Middle frontal gyrus (tissue), 1 donor: ENCODE results near the gene ZNF318.
A peak's percentile ranks its signal among the peaks of the same experiment; 100 is the strongest.
"Not testable (repeated sequence)": the region's sequence is repeated elsewhere in the genome, so short reads cannot be mapped to it uniquely, and the experiment has no call there.

Experiments
- DNase-seq: peaks from one replicate; pipeline ENCODE4 v3.0.0-alpha.2; 2015; ENCODE audit warnings: low spot score; ENCODE audit errors: extremely low spot score

The ZNF318 gene

DNA sequence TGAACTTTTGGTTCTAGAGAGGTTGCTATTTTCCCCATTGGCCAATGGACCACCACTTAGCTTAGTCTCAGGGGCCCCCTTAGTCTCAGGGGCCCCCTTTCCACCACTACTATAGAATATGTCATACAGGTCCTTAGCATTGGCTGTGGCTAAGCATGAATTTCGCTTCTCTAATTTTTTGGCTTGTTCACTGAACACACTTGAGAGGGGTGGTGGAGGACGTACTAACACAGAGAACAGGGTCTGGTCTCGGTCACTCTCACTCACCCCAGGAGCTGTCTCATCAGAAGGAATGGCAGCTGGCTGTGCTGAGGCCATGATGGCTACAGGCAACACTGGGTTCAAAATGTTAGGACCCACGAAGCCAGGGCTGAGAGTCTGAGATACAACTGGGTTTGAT, 30.3 kb downstream of the ZNF318 start:
- no peak for DNase-seq

DNA sequence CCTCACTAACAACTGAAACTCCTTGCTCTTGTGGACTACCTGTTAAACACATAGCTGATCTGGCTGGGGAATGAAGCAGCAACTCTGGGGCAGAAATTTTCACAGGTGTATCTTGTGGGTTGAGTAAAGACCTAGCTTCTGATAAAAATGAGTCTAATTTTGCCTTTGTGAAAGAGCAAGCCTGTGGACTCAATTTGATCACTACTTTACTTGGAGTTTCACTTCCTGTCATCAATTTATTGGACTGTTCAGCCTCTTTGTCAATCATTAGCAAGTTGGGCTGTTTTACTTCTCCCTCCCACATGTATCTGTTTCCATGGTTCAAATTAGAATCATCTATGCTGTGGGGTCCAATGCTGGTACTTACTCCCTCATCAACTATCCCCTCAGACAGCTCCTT, 31.2 kb downstream of the ZNF318 start:
- no peak for DNase-seq

DNA sequence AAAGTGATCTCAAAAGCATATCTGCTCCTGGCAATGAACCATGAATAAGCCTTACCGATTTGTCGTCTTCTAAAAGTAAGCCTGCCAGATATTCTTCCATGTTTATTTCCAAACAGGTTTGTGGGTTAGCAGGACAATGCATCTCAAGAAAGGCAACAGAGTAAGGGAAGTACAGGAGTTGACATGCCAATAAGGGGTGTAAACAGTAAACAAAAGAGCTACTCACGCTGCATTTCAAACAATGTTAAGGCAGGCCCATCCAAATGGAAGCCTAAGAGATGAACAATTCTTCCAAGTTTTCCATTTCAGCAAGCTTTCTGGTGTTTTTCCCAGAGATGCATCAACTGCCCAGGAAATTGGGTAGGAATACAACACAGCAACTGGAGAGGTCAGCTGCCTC, 33.1 kb downstream of the ZNF318 start:
- no peak for DNase-seq

DNA sequence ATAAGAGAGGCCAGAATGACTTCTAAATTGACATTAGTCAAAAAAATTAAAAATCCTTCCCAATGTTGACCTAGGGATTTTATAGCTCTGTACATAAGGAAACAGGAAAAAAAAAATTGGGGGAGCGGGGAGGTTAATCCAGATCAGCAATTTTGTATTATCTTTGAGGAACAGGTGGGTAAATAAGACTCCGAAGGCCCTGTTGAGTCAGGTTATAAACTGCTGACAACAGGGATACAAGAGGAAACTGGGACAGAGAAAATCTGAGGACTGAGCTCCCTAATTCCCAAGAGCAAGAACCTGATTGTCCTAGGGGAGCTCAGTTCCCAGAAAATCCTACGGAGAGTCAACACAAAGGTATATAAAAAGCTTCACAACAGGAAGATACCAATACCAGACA, 34.0 kb downstream of the ZNF318 start:
- no peak for DNase-seq

DNA sequence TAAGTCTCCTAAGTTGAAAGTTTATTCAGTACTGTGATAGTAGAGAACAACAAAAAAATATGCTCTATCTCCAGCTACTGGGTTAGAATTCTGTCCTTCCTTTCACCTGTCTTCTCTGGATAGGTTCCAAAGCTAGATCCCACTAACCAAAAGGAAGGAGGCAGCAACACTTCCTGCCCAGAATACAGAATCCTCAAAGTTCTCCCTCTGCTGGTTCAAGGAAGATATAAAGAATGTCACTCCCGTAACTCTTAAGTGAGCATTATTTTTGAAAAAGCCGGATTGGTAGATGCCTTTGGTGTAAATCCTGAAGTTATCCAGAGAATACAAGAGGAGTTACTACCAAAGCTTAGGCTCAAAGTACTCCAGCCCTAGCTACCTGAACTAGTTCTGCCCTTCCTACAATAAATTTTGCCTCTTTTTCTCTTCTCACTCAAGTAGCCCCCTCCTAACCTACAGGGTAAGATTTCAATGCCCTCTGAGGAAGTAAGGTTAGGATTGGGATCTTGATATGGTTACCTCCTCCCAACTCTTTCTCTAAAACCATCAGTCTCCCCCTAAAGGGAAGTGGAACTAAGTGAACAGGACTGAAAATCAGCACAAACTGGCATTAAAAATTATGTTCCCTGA, 34.9 kb downstream of the ZNF318 start:
- DNase-seq = no peak

DNA sequence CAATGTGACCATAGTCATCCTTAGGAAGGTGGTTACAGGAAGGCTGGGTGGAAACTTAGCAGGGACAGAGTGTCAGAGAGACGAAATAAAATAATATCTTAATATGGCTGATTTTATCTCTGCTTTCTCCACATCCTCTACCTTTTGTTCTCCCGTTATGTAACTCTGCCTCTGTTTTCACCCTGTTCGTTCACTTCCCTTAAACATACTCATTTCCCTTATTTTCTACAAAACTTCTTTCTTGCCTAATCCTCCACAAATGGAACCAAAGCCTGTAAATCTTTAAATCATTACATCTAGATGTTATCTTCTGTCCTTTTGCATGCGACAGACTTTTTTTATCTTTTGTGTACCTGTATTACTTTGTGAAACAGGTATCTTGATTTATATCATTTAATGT, 37.6 kb downstream of the ZNF318 start:
- DNase-seq = no peak

DNA sequence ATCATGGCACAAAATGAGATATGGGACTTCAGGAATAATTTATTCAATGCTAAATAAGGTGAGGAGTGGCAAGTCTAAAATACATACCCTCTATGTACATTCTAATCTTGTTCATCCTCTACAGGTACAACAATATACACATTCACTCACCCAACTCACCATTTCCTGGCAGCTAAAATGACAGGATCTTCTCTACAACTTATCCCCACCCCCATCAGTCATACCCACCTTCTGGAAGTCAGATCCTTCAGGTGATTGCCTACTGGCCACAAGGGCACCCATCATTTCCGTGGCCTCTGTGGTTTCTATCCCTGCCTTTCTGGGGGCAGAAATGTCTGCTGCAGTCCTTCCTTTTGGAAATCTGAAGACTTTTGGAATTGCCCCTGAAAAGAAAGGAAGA, 38.0 kb downstream of the ZNF318 start:
- no peak for DNase-seq

DNA sequence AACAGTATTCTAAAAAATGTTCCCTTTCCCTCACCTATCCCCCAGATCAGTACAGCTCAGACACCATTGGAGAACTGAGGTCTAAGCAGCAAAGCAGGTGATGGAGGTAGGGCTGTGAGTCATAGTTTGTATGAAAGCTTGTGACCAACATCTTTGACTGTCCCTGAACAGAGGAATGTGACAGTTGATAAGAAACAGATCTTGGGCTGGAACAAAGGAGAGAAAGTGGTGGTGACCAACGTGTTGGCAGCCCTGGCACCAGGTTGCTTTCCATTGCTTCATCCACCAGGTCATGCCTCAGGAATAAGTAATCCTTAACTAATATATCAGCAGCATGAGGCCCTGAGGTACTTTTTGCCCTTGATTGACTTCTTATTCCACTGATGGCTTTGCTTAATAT, 40.9 kb downstream of the ZNF318 start:
- DNase-seq = no peak

DNA sequence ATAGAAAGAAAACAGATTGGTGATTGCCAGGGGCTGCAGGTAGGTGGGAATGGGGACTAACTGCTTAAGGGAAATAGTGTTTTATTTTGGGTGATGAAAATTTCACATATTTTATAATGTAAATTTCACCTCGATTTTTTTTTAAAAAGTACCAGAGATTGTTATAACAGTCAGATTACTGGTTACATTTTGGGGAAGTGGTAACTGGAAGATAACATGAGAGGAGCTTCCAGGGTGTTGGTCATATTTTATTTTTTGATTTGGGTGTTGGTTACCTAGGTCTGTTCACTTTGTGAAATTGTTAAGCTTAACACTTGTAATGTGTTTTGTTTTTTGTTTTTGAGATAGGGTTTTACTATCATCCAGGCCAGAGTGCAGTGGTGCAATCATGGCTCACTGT, 43.6 kb downstream of the ZNF318 start:
- DNase-seq = no peak

DNA sequence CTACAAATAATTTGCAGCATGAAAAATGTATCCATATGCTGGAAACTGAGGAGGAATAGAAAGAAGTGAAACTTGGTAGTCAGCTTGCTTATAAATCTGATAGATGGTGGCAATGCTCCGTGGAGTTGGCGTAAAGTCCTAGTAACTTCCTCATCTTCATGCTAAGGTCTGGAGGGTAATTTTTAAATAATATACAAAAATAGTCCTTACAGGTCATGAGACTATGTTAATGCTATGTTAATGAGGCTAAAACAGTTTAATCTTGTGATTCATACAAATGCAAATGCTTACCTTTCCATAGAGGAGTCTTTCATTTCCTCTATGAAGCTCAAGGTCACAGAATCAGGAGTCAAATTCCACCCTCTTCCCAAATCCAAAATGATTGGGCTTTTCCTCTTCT, 51.4 kb downstream of the ZNF318 start:
- DNase-seq = no peak

DNA sequence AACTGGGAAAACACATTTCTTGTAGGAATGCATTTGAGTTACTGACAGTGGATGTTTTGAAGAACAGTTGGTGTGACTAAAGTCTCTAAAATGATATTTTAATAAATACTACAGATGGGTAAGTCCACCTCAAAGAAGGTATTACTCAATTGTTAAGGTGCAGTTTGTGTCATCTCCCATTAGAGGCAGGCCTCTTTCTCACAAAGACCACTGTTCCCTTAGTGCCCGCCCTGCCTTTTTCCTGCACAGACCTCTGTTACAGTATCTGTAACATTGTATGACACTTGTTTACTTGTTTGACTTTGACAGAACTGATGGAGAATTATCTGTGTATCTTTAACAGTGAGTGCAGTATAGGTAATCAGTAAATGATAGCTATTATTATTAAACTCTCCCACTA, 55.6 kb downstream of the ZNF318 start:
- DNase-seq = no peak

DNA sequence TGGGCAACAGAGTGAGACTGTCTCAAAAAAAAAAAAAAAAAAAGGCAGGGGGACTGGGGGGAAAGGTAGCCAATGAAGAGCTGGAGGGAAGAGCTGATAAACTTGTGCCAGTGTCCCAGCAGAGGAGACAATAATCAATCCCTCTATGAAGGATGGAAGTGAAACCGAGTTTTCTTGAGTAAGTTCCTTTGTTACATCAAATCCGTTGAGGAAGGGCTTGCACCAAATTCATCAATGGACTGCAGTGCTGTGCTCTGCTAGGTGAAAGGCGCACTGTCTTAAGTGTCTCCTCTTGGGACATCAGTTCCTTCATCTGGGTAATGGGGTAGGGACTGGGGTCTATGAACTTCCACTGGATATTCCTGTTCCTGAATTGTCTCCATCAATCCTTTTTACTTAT, 57.8 kb downstream of the ZNF318 start:
- DNase-seq = no peak

DNA sequence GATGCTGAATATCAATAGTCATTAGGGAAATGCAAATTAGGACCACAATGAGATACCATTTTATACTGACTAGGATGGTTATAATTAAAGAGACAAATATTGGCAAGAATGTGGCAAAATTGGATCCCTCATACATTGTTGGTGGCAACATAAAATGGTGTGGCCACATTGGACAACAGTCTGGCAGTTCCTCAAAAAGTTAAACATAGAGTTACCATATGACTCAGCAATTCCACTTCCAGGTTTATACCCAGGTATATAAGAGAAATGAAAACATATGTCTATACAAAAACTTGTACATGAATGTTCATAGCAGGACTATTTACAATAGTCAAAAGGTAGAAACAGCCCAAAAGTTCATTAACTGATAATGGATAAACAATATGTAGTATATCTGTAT, 58.8 kb downstream of the ZNF318 start:
- no peak for DNase-seq

DNA sequence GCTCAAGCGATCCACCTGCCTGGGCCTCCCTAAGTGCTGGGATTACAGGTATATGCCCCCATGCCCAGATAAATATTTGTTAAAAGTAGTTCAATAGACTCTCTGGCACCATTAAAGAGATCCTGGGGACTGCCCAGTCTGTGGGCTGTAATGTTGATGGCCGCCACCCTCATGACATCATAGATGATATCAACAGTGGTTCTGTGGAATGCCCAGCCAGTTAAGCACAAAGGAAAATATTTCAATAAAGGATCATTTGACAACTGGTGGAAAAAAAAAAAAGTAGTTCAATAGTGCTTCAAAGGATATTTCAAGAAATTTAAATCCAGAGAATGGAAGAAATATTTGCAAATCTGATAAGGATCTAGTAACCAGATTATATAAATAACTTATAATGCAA, 59.3 kb downstream of the ZNF318 start:
- no peak for DNase-seq

DNA sequence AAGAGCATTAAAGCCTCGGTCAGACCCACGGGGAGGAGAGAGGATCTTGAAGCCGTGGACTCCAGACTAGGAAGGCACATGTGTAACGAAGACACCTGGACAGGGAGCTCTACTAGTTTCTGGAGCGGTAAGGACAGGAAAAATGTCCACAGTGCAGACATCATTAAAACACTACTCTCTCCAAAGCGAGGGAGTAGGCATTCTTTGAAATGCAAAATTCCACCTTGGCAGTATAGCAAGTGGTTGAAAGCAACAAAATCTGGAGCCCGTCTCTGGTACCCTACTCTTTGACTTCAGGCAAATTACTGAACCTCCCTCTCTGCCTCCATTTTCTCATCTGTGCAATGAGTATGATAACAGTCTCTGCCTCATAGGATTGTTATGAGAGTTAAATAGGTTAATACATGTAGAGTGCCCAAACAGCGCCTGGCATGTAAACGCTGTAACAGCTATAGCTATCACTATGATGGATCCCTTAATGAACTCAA, 60.4 kb downstream of the ZNF318 start:
- DNase-seq = no peak

DNA sequence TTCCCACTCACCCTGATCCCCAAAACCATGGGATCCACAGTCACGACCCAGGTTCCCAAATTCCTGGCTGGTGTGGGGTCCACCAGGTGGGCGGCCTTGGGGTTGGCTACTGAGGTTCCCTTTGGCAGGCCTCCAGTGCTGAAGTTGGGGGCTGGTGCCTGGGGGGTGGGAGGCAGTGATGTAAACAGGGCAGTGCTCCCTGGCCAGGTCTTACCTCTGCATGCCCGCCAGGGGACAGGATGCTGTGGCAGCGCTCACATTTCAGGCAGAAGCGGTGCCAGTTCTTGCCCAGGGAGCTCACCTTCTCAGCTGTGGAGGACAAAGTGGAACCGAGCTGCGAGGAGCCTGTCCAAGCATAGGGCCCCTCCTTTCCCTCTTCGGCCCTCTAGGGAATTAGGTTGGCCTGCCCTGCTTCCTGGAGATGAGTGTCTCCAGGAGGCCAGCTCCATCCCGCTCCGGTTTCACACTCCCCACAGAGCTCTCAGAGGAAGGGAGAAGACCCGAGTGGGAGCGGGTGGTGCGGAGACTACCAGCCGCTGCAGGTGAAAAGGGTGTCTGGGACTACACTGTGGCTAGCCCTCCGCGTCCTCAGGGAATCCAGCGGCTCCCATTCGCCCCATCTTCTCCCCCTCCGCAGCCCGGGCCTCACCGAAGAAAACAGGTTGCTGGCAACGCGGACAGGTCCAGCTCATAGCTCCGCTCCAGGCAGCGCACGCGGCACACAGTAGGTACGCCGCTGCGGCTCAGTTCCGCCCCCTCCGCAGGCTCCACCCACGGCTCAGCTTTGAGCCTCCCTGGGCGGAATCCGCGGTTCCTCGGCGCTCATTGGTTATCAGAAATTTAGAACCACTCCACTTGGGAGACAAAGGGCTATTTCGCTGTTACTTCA, 61.1 kb downstream of the ZNF318 start, which contains the start of gene CRIP3:
TSS of gene CRIP3 (minus strand) at position 726 of the 889 bp plus-strand sequence. CDS start at position 692, 34 bp downstream.
- DNase-seq = peak; percentile 6

DNA sequence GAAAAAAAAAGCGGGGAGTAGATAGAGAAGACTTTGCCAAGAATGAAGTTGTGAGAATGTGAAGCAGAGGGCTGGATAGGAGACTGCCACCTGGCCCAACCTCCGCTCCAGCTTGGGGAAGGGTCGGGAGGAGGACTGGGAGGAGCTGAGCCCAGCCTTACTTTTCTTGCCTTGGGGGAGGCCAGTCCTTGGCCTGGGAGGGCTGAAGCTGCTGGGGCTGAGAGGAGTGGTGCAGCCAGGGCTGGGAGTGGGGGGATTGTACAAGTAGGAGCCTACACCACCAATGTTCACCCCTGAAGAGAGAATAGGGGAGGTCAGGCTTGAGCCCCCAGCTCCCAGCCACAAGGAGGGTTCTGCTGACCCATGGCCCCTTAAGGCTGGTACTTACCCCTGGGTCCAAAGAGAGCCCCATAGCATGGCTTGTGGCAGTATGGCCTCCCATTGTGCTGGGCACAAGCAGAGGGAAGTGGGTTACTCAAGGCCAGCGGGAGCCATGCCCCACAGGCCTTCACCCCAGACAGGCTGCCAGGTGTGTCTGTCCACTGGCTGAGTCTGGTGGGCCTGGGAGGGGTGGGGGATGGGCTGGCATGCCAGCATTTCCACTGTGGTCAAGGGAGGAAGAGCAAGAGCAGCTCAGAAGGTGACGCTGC, 61.9 kb downstream of the ZNF318 start:
- no peak for DNase-seq

DNA sequence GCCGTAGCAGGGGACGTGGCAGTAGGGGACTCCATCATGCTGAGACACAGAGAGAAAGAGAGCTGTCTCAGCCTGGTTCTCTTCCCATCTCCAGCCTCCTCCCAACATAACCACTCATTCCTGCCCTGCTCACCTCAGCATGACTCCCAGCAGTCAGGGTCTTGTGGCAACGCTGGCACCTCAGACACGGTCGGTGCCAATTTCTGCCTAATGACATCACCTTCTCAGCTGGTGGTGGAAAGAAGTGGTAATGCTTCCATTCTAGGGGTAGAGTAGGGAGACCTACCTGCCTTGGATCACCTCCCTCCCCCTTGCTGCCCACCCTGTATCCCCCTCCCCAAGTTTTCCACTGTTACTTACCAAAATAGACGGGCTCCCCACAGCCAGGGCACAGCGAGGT, 63.4 kb downstream of the ZNF318 start:
- no peak for DNase-seq

DNA sequence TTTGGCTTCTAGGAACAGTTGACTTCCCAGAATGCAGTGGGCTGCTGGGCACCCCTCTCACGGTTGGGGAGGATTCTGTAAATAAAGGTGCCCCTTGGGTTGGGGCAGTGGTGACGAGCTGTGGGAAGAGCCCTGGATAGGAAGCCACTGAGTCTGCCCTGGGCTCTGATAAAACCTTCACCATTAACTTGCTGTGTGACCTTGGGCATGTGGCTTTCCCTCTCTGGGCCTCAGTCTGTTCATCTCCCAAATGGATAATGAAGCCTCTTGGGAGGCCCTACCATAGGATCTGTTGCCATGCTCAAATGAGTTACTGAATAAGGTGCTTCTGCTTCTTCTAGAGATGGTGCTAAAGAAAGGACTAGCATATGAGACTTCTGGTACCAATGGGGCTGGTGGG, 64.6 kb downstream of the ZNF318 start:
- DNase-seq = no peak

DNA sequence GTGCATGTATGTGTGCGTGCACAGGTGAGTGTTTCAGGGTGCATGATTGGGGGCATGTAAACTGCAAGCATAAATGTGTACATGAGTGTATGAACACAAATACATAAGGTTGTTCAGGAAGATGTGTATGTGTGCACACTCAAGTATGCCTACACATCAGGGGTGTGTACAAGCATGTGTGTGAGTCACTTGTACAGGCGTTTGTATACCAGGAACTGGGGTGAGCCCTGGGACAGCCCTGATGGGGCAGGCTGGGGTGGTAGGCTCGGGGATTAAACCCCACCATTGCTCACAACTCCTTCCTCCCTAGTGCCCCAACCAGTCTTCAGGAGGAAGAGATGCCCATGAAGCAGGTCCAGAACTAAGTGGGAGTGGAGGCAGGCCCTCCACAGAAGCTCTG, 65.1 kb downstream of the ZNF318 start:
- no peak for DNase-seq

DNA sequence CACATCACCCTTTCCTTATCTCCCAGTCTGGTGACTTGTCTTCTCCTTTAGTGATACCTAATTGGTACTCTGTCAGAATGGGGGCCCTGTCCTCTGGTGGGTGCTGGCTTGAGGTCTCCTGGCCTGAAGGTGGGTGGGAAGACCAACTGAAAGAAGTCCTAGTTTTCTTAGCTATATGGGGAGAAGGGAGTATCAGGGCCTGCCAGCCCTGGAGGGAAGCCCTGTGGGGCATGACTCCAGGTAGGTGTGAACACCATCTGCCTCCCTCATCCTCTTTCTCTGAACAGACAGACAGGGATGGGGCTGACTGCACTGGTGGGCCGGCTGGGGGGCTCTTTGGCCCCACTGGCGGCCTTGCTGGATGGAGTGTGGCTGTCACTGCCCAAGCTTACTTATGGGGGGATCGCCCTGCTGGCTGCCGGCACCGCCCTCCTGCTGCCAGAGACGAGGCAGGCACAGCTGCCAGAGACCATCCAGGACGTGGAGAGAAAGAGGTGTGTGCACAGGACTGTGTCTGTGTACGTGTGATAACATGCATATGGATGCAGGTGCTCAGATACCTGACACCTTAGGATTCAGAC, 65.6 kb downstream of the ZNF318 start:
- no peak for DNase-seq

DNA sequence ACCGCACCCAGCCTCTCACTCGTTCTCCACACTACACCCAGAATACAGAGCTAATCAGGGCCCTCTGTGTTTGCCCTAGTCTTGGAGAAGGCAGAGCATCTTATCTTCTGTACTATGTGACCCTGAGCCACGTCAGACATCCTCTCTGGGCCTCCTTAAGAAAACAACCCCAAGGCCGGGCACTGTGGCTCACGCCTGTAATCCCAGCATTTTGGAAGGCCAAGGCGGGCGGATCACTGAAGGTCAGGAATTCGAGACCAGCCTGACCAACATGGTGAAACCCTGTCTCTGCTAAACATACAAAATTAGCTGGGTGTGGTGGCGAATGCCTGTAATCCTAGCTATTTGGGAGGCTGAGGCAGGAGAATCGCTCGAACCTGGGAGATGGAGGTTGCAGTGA, 66.4 kb downstream of the ZNF318 start:
- not testable (repeated sequence) for DNase-seq
